ENCODE data around the gene ST3GAL4. TPM values are rescaled to one million over a fixed set of nuclear protein-coding genes. Genes with fewer than 3 reads are reported as not detected.

The ST3GAL4 gene
- total and polyA plus RNA-seq, 2 of the 8 experiments (the other 6 are each of a cell fraction or from before 2014, with no cell fraction given), result 15.6 to 20.0 TPM

DNA sequence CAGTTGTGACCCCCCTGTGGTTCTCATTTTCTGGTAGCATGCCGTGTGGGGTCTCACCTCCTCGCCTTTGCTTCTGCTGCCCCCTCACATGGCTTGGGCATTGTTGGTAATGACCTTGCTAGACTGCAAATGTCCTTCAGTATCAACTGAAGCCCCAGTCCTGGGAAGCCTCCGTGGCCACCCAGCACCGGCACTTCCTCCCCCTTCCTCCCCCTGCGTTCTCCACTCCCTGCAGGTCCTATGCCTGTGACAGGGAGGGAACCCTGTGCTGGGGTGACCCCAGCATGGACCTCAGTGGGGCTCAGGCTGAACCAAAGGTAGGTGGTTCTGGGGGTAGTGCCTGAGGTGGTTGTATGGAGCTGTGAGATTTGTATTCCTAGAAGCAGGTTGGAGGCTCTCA lies 5.9 kb downstream of the ST3GAL4 start:
- no peak overlapping the region for H4K91ac ChIP-seq (replicated peaks; ENCODE audit: insufficient read length, low read length)
- WGBS, 2 experiments (ENCODE audit: extremely low coverage in 1 of 2, insufficient coverage in 1 of 2, insufficient read length in 1 of 2, insufficient replicate concordance in 2 of 2, low coverage in 1 of 2, low lambda C conversion rate in 2 of 2, missing lambda C conversion rate in 1 of 2), result 76% methylated on average over 5 of the region's 5 CpGs; no CpG with 5 or more reads in 1 of the 2 experiments
- peak overlapping the region; percentile 22; the same call in 1 of the 2 replicates for H4K8ac ChIP-seq (ENCODE audit: extremely low read depth, insufficient read depth, low read length)
- ChIA-PET POLR2A (ENCODE audit: partially characterized antibody) (interaction anchor here (1.0 to 1.4 kb wide), 2 partner anchors 8 to 19 kb away, joined by 4 to 5 read pairs; no protein-coding TSS in a partner anchor), CTCF (ENCODE audit: partially characterized antibody) (interaction anchor here (0.6 to 1.8 kb wide), 4 partner anchors 8 to 87 kb away, joined by 3 to 8 read pairs (median 3); no protein-coding TSS in a partner anchor)
- peaks cover under 1% of the 10 kb centered on the region; the same call in 1 of the 2 replicates for H3K23me2 ChIP-seq (ENCODE audit: low read depth, low read length)
- peaks cover 0 to 25% (median 5%) of the 10 kb centered on the region in 4 experiments; a peak in 4 of 7 replicates for H3K4me1 ChIP-seq (replicated peaks in 1 of 4; ENCODE audit: control insufficient read depth in 3 of 4, insufficient read depth in 4 of 4, low read length in 3 of 4)
- no peaks in the 10 kb centered on the region for H3K36me3 ChIP-seq (ENCODE audit: control insufficient read depth in 2 of 4, insufficient read depth in 4 of 4, low read length in 3 of 4)
- H3K18ac ChIP-seq (ENCODE audit: extremely low read depth, low read length), result no peak overlapping the region
- H4K5ac ChIP-seq (ENCODE audit: insufficient read length, low read depth, low read length), result no peak overlapping the region
- no peak overlapping the region for H2AK5ac ChIP-seq (ENCODE audit: low read depth, low read length)
- H2BK5ac ChIP-seq (ENCODE audit: low read depth, low read length), result no peak overlapping the region
- no peak overlapping the region for H2BK12ac ChIP-seq (ENCODE audit: low read depth, low read length)
- H3K4me2 ChIP-seq (ENCODE audit: insufficient read depth in 1 of 2, low read depth in 2 of 2, low read length in 2 of 2), result no peak overlapping the region
- DNase-seq (ENCODE audit: low read depth in 1 of 2, low spot score in 2 of 2), result no peak
- peaks cover 2 to 16% of the 10 kb centered on the region in 2 experiments; a peak in 2 of 4 replicates for H3K79me2 ChIP-seq (ENCODE audit: control insufficient read depth in 1 of 2, insufficient read depth in 2 of 2, low read length in 2 of 2)
- H3K9me3 ChIP-seq (ENCODE audit: insufficient read depth in 2 of 2, low read depth in 1 of 2, low read length in 1 of 2), result no peaks in the 10 kb centered on the region
- H3K27me3 ChIP-seq (replicated peaks in 1 of 4; ENCODE audit: control insufficient read depth in 3 of 4, extremely low read depth in 1 of 4, insufficient read depth in 3 of 4, low read length in 3 of 4), result no peaks in the 10 kb centered on the region
- H2BK20ac ChIP-seq (ENCODE audit: low read length), result no peak overlapping the region
- H3K4ac ChIP-seq (replicated peaks; ENCODE audit: insufficient read length, low read depth, low read length), result no peak overlapping the region
- no peak overlapping the region for H3K14ac ChIP-seq (ENCODE audit: insufficient read length)
- H2AFZ ChIP-seq (ENCODE audit: low read length), result no peak overlapping the region
- no peak for FAIRE-seq
- H3K9ac ChIP-seq (replicated peaks in 1 of 4; ENCODE audit: extremely low read depth in 1 of 4, low read depth in 3 of 4, low read length in 3 of 4), result no peak overlapping the region
- H3K4me3 ChIP-seq (ENCODE audit: extremely low read depth in 1 of 4, insufficient read depth in 2 of 4, low read depth in 3 of 4, low read length in 4 of 4), result no peak overlapping the region
- peak overlapping the region; percentile 67; the same call in 1 of the 2 replicates for H2BK15ac ChIP-seq (ENCODE audit: low read length)
- peaks cover 6% of the 10 kb centered on the region for H3K79me1 ChIP-seq (ENCODE audit: low read depth, low read length)
- H3K56ac ChIP-seq (replicated peaks; ENCODE audit: insufficient read length, low read depth, low read length), result no peak overlapping the region
- no peak overlapping the region for H2BK120ac ChIP-seq (replicated peaks; ENCODE audit: low read depth, low read length)
- no peak overlapping the region for H3K27ac ChIP-seq (ENCODE audit: low read depth, low read length)
- H3K23ac ChIP-seq (ENCODE audit: insufficient read length), result no peak overlapping the region
- peaks cover 0 to 2% of the 10 kb centered on the region in 2 experiments for H4K20me1 ChIP-seq (replicated peaks in 1 of 2; ENCODE audit: control insufficient read depth in 1 of 2, insufficient read depth in 2 of 2, low read length in 2 of 2)
- TF ChIP-seq RFX5 (IDR thresholded peaks at IDR 0.05; ENCODE audit: borderline replicate concordance, low read depth, low read length) (no peak), HDAC6 (IDR thresholded peaks at IDR 0.05; ENCODE audit: low read depth, low read length) (no peak), BRCA1 (IDR thresholded peaks at IDR 0.05; ENCODE audit: low read depth, low read length) (no peak), RAD21 (IDR thresholded peaks at IDR 0.05 in 1 of 2, conservative IDR thresholded peaks at IDR 0.05 in 1 of 2; ENCODE audit: low read depth in 2 of 2, low read length in 2 of 2) (no peak), PHF8 (conservative IDR thresholded peaks at IDR 0.05; ENCODE audit: low read depth, low read length) (no peak), SIRT6 (IDR thresholded peaks at IDR 0.05; ENCODE audit: low read length) (no peak), RBBP5 (IDR thresholded peaks at IDR 0.05; ENCODE audit: borderline replicate concordance, low read depth, low read length) (no peak), KDM1A (IDR thresholded peaks at IDR 0.05; ENCODE audit: borderline replicate concordance, low read length) (no peak), KDM4A (IDR thresholded peaks at IDR 0.05; ENCODE audit: low read depth, low read length, severe bottlenecking) (no peak), YY1 (IDR thresholded peaks at IDR 0.05; ENCODE audit: low read depth, low read length) (no peak), ATF3 (IDR thresholded peaks at IDR 0.05; ENCODE audit: insufficient read depth, low read depth, low read length) (no peak), CHD1 (IDR thresholded peaks at IDR 0.05; ENCODE audit: low read depth, low read length) (no peak), SP1 (IDR thresholded peaks at IDR 0.05; ENCODE audit: low read depth, low read length) (no peak)
